Measurements from ENCODE around the gene NSD2. TPM values are rescaled to one million over a fixed set of nuclear protein-coding genes. Genes with fewer than 3 reads are reported as not detected.
A peak's percentile ranks its signal among the peaks of the same experiment; 100 is the strongest.

Gene NSD2
- total RNA-seq, result 10 to 100 TPM; 59.0 to 82.5 TPM
- 100 to 1,000 TPM in 1 of 2 donors, 10 to 100 TPM in 1; 85.7 to 102 TPM for polyA plus RNA-seq (ENCODE audit: insufficient read length in 2 of 2)
- long read RNA-seq, donor 1, full-length matches to known transcripts, result 6 of 6 reads
- long read RNA-seq, donor 1, partial matches to known transcripts, result 0 of 6 reads
- long read RNA-seq, donor 1, other reads (novel, unspliced or antisense), result 0 of 6 reads
- long read RNA-seq, donor 2, full-length matches to known transcripts, result 4 of 9 reads
- long read RNA-seq, donor 2, partial matches to known transcripts, result 5 of 9 reads
- long read RNA-seq, donor 2, other reads (novel, unspliced or antisense), result 0 of 9 reads
- long read RNA-seq, donor 3, full-length matches to known transcripts, result 6 of 12 reads
- long read RNA-seq, donor 3, partial matches to known transcripts, result 6 of 12 reads
- long read RNA-seq, donor 3, other reads (novel, unspliced or antisense), result 0 of 12 reads
- long read RNA-seq, donor 4, partial matches to known transcripts, result 0 of 1 reads
- long read RNA-seq, donor 4, other reads (novel, unspliced or antisense), result 0 of 1 reads

- under 1% methylated on average over 155 of the region's 155 CpGs for WGBS (ENCODE audit: insufficient coverage)
- H3K36me3 ChIP-seq (ENCODE audit: control insufficient read depth, insufficient read depth, low read length), result no peaks in the 10 kb centered on the region
- H3K4me1 ChIP-seq (ENCODE audit: control insufficient read depth, insufficient read depth, low read length), result peaks cover 14% of the 10 kb centered on the region
- H3K9me3 ChIP-seq (ENCODE audit: control insufficient read depth, insufficient read depth, low read length), result no peaks in the 10 kb centered on the region
- peak within 1 kb of the TSS; percentile 54 for H3K4me3 ChIP-seq (ENCODE audit: low read depth, low read length)
- H3K27me3 ChIP-seq (ENCODE audit: control insufficient read depth, insufficient read depth, low read length), result no peaks in the 10 kb centered on the region
- DNase-seq (ENCODE audit: low read depth in 4 of 6, low spot score in 6 of 6), result peak; percentile 81 to 98 (median 87)
- H3K27ac ChIP-seq (ENCODE audit: low read depth, low read length), result peak within 1 kb of the TSS; percentile 91
Measured at GRCh38 chr4:1870578-1871443, at the start of gene NSD2. TSS of gene NSD2 (plus strand) at chr4:1871393. CDS start at chr4:1900655, 29,262 bp downstream.

- peaks cover 89% of the 10 kb centered on the region for H3K36me3 ChIP-seq (ENCODE audit: control insufficient read depth, insufficient read depth, low read length)
- no peak overlapping the region for H3K27ac ChIP-seq (ENCODE audit: low read depth, low read length)
- no peak for DNase-seq (ENCODE audit: low read depth in 4 of 6, low spot score in 6 of 6)
- no peaks in the 10 kb centered on the region for H3K9me3 ChIP-seq (ENCODE audit: control insufficient read depth, insufficient read depth, low read length)
- no peaks in the 10 kb centered on the region for H3K27me3 ChIP-seq (ENCODE audit: control insufficient read depth, insufficient read depth, low read length)
- no peaks in the 10 kb centered on the region for H3K4me1 ChIP-seq (ENCODE audit: control insufficient read depth, insufficient read depth, low read length)
- no peak overlapping the region for H3K4me3 ChIP-seq (ENCODE audit: low read depth, low read length)
- WGBS (ENCODE audit: insufficient coverage), result 96% methylated on average over 18 of the region's 18 CpGs
Measured at GRCh38 chr4:1821679-1822567, 49.3 kb upstream of the NSD2 start.

- no peak for DNase-seq (ENCODE audit: low read depth in 4 of 6, low spot score in 6 of 6)
Measured at GRCh38 chr4:1822568-1823544, 48.3 kb upstream of the NSD2 start.

GRCh38 chr4:1823545-1823932 is 47.7 kb upstream of the NSD2 start:
- 94% methylated on average over 10 of the region's 12 CpGs for WGBS (ENCODE audit: insufficient coverage)
- Histone ChIP-seq H3K36me3 (ENCODE audit: control insufficient read depth, insufficient read depth, low read length) (peaks cover 76% of the 10 kb centered on the region), H3K9me3 (ENCODE audit: control insufficient read depth, insufficient read depth, low read length) (no peaks in the 10 kb centered on the region), H3K4me1 (ENCODE audit: control insufficient read depth, insufficient read depth, low read length) (no peaks in the 10 kb centered on the region), H3K4me3 (ENCODE audit: low read depth, low read length) (no peak overlapping the region), H3K27me3 (ENCODE audit: control insufficient read depth, insufficient read depth, low read length) (no peaks in the 10 kb centered on the region), H3K27ac (ENCODE audit: low read depth, low read length) (no peak overlapping the region)
- DNase-seq (ENCODE audit: low read depth in 4 of 6, low spot score in 6 of 6), result no peak

More at GRCh38 chr4:1822568-1823544, 48.3 kb upstream of the NSD2 start:
- Histone ChIP-seq H3K4me3 (ENCODE audit: low read depth, low read length) (no peak overlapping the region), H3K9me3 (ENCODE audit: control insufficient read depth, insufficient read depth, low read length) (no peaks in the 10 kb centered on the region), H3K27ac (ENCODE audit: low read depth, low read length) (no peak overlapping the region), H3K4me1 (ENCODE audit: control insufficient read depth, insufficient read depth, low read length) (no peaks in the 10 kb centered on the region), H3K36me3 (ENCODE audit: control insufficient read depth, insufficient read depth, low read length) (peaks cover 82% of the 10 kb centered on the region), H3K27me3 (ENCODE audit: control insufficient read depth, insufficient read depth, low read length) (no peaks in the 10 kb centered on the region)
- WGBS (ENCODE audit: insufficient coverage), result 94% methylated on average over 32 of the region's 37 CpGs

- WGBS (ENCODE audit: insufficient coverage), result 87% methylated on average over 6 of the region's 11 CpGs
- Histone ChIP-seq H3K9me3 (ENCODE audit: control insufficient read depth, insufficient read depth, low read length) (no peaks in the 10 kb centered on the region), H3K36me3 (ENCODE audit: control insufficient read depth, insufficient read depth, low read length) (peaks cover 71% of the 10 kb centered on the region), H3K4me3 (ENCODE audit: low read depth, low read length) (no peak overlapping the region), H3K4me1 (ENCODE audit: control insufficient read depth, insufficient read depth, low read length) (no peaks in the 10 kb centered on the region), H3K27me3 (ENCODE audit: control insufficient read depth, insufficient read depth, low read length) (no peaks in the 10 kb centered on the region), H3K27ac (ENCODE audit: low read depth, low read length) (no peak overlapping the region)
- no peak for DNase-seq (ENCODE audit: low read depth in 4 of 6, low spot score in 6 of 6)
Measured at GRCh38 chr4:1824746-1825145, 46.4 kb upstream of the NSD2 start.

GRCh38 chr4:1825326-1825725 is 45.9 kb upstream of the NSD2 start:
- no peak overlapping the region for H3K27ac ChIP-seq (ENCODE audit: low read depth, low read length)
- no peak for DNase-seq (ENCODE audit: low read depth in 4 of 6, low spot score in 6 of 6)
- peaks cover 67% of the 10 kb centered on the region for H3K36me3 ChIP-seq (ENCODE audit: control insufficient read depth, insufficient read depth, low read length)
- H3K4me1 ChIP-seq (ENCODE audit: control insufficient read depth, insufficient read depth, low read length), result no peaks in the 10 kb centered on the region
- H3K9me3 ChIP-seq (ENCODE audit: control insufficient read depth, insufficient read depth, low read length), result no peaks in the 10 kb centered on the region
- H3K27me3 ChIP-seq (ENCODE audit: control insufficient read depth, insufficient read depth, low read length), result no peaks in the 10 kb centered on the region
- 74% methylated on average over 16 of the region's 19 CpGs for WGBS (ENCODE audit: insufficient coverage)
- H3K4me3 ChIP-seq (ENCODE audit: low read depth, low read length), result no peak overlapping the region

- no peak overlapping the region for H3K4me3 ChIP-seq (ENCODE audit: low read depth, low read length)
- no peaks in the 10 kb centered on the region for H3K27me3 ChIP-seq (ENCODE audit: control insufficient read depth, insufficient read depth, low read length)
- peaks cover 71% of the 10 kb centered on the region for H3K36me3 ChIP-seq (ENCODE audit: control insufficient read depth, insufficient read depth, low read length)
- H3K27ac ChIP-seq (ENCODE audit: low read depth, low read length), result no peak overlapping the region
- H3K4me1 ChIP-seq (ENCODE audit: control insufficient read depth, insufficient read depth, low read length), result no peaks in the 10 kb centered on the region
- no peaks in the 10 kb centered on the region for H3K9me3 ChIP-seq (ENCODE audit: control insufficient read depth, insufficient read depth, low read length)
- no peak for DNase-seq (ENCODE audit: low read depth in 4 of 6, low spot score in 6 of 6)
- WGBS (ENCODE audit: insufficient coverage), result 93% methylated on average over 29 of the region's 30 CpGs
Measured at GRCh38 chr4:1826531-1827350, 44.5 kb upstream of the NSD2 start.

- no peaks in the 10 kb centered on the region for H3K9me3 ChIP-seq (ENCODE audit: control insufficient read depth, insufficient read depth, low read length)
- no peaks in the 10 kb centered on the region for H3K4me1 ChIP-seq (ENCODE audit: control insufficient read depth, insufficient read depth, low read length)
- H3K27ac ChIP-seq (ENCODE audit: low read depth, low read length), result no peak overlapping the region
- DNase-seq (ENCODE audit: low read depth in 4 of 6, low spot score in 6 of 6), result no peak
- WGBS (ENCODE audit: insufficient coverage), result no CpG with 5 or more reads among the region's 3 CpGs
- peaks cover 71% of the 10 kb centered on the region for H3K36me3 ChIP-seq (ENCODE audit: control insufficient read depth, insufficient read depth, low read length)
- H3K4me3 ChIP-seq (ENCODE audit: low read depth, low read length), result no peak overlapping the region
- no peaks in the 10 kb centered on the region for H3K27me3 ChIP-seq (ENCODE audit: control insufficient read depth, insufficient read depth, low read length)
Measured at GRCh38 chr4:1830234-1830633, 41.0 kb upstream of the NSD2 start.
